ENCODE results near the gene KIAA1755. TPM values are rescaled to one million over a fixed set of nuclear protein-coding genes. Genes with fewer than 3 reads are reported as not detected.

The KIAA1755 gene
- total RNA-seq, 4 donors from 2014 or later, result 0.17 to 0.88 (median 0.46) TPM; not detected in 1

DNA sequence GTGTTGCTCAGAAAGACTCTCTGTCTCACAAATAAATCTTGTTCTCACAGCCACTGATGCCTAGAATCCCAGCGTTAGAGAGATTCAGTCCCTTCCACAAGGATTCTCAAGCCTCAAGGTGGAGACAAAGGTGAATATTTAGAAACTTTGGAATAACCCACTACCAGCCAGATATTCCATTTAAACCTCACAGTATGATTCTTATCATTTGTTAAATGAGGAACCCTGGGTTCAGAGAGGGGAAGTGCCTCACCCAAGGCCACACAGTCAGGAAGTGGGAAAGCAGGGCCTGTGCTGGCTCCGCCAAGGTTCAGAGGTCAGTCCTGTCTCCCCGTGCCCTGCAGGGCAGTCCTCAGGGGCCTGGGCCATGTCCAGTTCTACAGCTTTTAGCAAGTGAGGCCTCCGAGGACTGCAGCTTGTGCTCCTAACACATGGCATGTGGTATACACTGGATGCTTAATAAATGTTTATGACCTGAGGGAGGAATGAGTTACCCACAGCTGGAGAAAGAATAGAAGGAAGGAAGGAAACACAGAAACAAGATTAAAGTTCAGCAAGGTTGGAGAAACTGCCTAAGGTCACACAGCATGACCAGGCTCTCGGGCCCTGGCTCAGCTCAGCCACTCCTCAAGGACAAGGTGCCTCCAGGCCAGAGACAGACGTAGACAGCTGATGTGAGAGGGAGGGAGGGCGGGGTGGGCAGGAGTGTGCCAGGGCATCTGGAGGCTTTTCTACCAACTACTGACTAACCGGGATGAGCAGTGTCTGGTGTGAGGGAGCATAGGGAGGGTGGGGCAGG is 91.5 kb downstream of the KIAA1755 start:
- H3K4me3 ChIP-seq (ENCODE audit: low read depth, poor library complexity, severe bottlenecking), result no peak overlapping the region
- DNase-seq (ENCODE audit: low spot score in 2 of 2), result no peak
- intact Hi-C loops (cut with DNase I; ENCODE audit: low total_unique reads), result no loop called here
- WGBS, 2 donors, result 56 to 59% methylated on average over 8 of the region's 8 CpGs
- TF ChIP-seq, protein P1, sequence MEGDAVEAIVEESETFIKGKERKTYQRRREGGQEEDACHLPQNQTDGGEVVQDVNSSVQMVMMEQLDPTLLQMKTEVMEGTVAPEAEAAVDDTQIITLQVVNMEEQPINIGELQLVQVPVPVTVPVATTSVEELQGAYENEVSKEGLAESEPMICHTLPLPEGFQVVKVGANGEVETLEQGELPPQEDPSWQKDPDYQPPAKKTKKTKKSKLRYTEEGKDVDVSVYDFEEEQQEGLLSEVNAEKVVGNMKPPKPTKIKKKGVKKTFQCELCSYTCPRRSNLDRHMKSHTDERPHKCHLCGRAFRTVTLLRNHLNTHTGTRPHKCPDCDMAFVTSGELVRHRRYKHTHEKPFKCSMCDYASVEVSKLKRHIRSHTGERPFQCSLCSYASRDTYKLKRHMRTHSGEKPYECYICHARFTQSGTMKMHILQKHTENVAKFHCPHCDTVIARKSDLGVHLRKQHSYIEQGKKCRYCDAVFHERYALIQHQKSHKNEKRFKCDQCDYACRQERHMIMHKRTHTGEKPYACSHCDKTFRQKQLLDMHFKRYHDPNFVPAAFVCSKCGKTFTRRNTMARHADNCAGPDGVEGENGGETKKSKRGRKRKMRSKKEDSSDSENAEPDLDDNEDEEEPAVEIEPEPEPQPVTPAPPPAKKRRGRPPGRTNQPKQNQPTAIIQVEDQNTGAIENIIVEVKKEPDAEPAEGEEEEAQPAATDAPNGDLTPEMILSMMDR (IDR thresholded peaks at IDR 0.05), result no peak
- no peak for TF ChIP-seq POLR2A (IDR thresholded peaks at IDR 0.05)

DNA sequence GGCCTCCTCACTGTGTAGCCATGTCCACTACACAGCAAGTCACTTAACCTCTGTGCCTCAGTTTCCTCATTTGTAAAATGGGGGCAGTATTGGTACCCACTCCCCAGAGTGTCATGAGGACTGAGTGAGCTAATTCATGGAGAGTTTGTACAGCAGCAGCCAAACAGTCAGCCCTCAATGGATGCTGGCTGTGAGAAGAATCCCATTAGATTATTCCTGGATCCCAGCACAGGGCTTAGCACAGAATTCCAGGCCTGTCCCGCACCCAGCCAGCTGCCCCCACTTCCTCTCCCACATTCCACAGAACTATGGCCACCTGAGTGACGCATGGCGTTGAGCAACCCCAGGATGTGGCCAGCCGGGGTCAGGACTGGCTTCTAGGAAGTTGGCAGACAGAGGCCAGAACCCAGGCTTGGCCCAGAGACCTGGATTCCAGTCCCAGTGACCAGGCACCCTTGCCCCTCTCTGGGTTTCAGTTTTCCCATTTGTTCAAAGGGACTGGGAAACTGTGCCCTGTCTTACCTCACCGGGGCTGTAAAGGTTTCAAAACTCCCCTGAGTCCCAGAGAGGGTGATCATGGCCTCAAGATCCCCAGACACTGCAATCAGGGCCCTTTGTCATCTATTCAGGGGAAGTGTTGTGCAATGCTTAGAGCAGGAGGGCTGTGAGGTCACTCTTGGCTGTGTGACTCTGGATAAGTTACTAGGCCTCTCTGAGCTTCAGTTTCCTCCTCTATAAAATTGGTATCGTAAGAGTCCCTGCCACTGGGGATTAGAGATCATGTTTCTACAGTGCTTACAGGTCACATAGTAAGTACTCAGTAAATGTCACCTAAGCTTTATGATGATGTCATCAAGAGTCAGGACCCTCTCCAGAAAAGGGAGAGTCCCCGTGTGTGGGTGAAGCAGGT is 92.4 kb downstream of the KIAA1755 start:
- TF ChIP-seq, protein P1 (IDR thresholded peaks at IDR 0.05), result no peak
- no peak overlapping the region for H3K4me3 ChIP-seq (ENCODE audit: low read depth, poor library complexity, severe bottlenecking)
- intact Hi-C loops (cut with DNase I; ENCODE audit: low total_unique reads), result no loop called here
- DNase-seq (ENCODE audit: low spot score in 2 of 2), result no peak
- 61 to 71% methylated on average over 7 of the region's 7 CpGs for WGBS, 2 donors

DNA sequence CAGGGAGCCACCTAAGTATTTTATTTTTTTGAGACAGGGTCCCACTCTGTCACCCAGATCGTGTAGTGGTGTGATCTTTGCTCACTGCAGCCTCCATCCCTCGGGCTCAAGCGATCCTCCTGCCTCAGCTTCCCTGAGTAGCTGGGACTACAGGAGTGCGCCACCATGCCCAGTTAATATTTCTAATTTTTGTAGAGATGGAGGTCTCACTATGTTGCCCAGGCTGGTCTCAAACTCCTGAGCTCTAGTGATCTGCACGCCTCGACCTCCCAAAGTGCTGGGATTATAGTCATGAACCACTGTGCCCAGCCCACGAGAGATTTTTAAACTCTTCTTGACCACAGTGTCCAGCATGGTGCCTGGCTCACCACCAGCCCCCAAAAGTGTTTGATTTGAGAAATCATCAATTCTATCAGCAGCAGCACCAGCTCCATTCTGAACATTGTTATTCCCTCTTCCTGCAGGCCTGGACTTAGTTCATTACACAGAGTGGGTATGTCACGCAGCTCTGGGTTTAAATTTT is 93.1 kb downstream of the KIAA1755 start:
- no peak for DNase-seq (ENCODE audit: low spot score in 2 of 2)
- no peak overlapping the region for H3K4me3 ChIP-seq (ENCODE audit: low read depth, poor library complexity, severe bottlenecking)
- TF ChIP-seq POLR2A (IDR thresholded peaks at IDR 0.05), result no peak
- TF ChIP-seq, protein P1 (IDR thresholded peaks at IDR 0.05), result no peak
- intact Hi-C loops (cut with DNase I; ENCODE audit: low total_unique reads), result no loop called here
- WGBS, 2 donors, result 91 to 98% methylated on average over 8 of the region's 8 CpGs

DNA sequence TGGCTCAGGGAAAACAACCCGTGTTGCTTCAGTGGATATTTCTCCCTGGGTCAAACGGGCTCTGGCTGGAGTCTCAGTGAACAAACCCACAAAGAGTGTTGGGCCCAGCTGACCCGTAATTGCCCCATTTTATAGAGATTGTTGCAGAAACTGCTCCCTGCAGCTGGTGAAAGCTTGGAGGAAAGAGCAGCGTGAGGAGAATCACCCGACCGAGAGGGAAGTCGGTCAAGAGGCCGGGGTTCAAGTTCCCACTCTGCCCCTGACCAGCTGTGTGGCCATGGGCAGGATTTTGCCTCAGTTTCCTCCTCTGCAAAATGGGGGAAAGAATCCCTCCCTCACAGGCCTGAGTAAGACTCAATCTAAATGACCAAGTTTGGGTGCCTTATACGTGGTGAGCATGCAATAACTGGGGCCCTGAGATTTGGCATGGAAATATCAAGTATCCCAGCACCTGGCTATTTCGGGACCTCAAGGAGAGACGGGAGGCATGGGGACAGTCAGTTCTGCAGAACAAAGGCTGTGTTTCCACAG is 93.8 kb downstream of the KIAA1755 start:
- TF ChIP-seq POLR2A (IDR thresholded peaks at IDR 0.05), result no peak
- TF ChIP-seq, protein P1 (IDR thresholded peaks at IDR 0.05), result no peak
- intact Hi-C loops (cut with DNase I; ENCODE audit: low total_unique reads), result no loop called here
- no peak for DNase-seq (ENCODE audit: low spot score in 2 of 2)
- H3K4me3 ChIP-seq (ENCODE audit: low read depth, poor library complexity, severe bottlenecking), result no peak overlapping the region
- 84 to 88% methylated on average over 11 of the region's 11 CpGs for WGBS, 2 donors

DNA sequence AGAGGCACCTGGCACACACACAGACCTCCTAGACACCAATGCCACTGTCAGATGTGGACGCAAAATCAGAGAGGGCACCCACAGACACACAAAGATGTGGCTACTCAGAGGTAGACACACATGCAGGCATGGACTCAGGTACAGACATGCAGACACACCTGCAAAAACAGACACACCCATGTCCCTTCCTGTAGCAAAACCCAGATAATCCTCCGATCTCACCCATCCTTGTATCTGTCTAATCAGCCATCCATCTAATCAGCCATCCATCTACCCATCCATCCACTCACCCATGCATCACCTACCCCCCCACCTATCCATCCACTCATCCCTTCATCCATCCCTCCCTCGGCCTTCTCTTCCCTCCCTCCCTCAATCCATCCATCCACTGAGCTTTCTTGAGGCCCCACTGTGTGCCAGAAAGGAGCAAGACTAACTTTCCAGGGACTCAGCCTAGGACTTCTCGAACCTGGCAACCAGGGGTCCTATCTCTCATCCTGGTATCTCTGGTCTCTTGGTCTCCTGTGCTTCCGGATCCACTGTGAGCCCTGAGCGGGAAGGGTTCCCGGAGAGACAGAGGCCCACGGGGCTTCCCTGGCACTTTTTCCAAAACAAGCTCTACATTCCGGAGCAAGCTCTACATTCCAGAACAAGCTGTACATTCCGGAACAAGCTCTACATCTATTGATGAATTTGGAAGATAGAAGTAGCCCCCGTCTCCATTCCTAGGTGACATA is 94.4 kb downstream of the KIAA1755 start:
- TF ChIP-seq, protein P1 (IDR thresholded peaks at IDR 0.05), result no peak
- TF ChIP-seq POLR2A (IDR thresholded peaks at IDR 0.05), result no peak
- no peak for DNase-seq (ENCODE audit: low spot score in 2 of 2)
- WGBS, 2 donors, result 59 to 65% methylated on average over 11 of the region's 11 CpGs
- no peak overlapping the region for H3K4me3 ChIP-seq (ENCODE audit: low read depth, poor library complexity, severe bottlenecking)
- intact Hi-C loops (cut with DNase I; ENCODE audit: low total_unique reads), result no loop called here
